ENCODE measurements around the gene ATP5MC2.
A peak's percentile ranks its signal among the peaks of the same experiment; 100 is the strongest.
"Not testable (repeated sequence)": the region's sequence is repeated elsewhere in the genome, so short reads cannot be mapped to it uniquely, and the experiment has no call there.

Gene ATP5MC2

GRCh38 chr12:53644133-53644532 lies 31.8 kb downstream of the ATP5MC2 start:
- DNase-seq, result no peak

DNA sequence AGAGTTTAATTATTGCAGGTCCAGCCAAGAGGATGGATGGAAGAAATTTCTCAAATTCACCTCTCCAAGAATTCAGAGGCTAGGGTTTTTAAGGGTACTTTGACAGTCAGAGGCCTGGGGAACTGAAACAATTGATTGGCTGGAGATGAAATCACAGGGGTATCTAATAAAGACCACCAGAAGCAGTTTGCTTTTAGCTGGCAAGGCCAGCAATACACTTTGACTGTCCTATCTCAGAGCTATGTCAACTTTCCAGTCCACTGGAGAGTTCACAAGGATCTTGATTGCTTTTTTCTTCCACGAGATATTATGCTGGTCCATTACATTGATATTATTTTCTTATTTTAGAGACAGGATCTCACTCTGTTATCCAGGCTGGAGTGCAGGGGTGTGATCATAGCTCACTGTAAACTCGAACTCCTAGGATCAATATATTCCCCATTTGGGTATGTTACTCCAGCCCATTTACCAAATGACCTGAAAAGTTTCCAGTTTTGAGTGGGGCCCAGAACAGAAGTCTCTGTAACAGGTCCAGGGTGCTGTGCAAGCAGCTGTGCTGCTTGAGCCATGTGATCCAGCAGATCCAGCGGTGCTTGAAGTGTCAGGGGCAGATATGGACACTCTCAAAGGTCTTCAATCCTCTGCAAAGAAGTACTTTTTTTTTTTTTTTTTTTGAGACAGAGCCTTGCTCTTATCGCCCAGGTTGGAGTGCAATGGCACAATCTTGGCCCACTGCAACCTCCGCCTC lies 32.5 kb downstream of the ATP5MC2 start:
- no peak for DNase-seq

- no peak for DNase-seq
Measured at GRCh38 chr12:53638057-53638456, 37.8 kb downstream of the ATP5MC2 start.

GRCh38 chr12:53636641-53637040 lies 39.2 kb downstream of the ATP5MC2 start:
- DNase-seq, result no peak

GRCh38 chr12:53635708-53636107 lies 40.2 kb downstream of the ATP5MC2 start:
- DNase-seq, result not testable (repeated sequence)

- DNase-seq, result no peak
Measured at GRCh38 chr12:53631721-53632120, 44.2 kb downstream of the ATP5MC2 start.

DNA sequence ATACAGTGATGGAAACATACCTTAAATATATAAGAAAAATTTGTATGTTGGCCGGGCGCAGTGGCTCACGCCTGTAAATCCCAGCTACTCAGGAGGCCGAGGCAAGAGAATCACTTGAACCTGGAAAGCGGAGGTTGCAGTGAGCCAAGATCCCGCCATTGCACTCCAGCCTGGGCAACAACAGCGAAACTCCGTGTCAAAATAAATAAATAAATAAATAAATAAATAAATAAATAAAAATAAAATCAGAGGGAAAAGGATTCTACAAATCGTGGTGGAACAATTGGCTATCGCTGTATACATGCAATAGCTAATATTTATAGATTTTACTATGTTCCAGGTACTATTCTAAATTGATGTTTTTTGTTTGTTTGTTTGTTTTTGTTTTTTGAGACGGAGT lies 48.0 kb downstream of the ATP5MC2 start:
- DNase-seq, result no peak

DNA sequence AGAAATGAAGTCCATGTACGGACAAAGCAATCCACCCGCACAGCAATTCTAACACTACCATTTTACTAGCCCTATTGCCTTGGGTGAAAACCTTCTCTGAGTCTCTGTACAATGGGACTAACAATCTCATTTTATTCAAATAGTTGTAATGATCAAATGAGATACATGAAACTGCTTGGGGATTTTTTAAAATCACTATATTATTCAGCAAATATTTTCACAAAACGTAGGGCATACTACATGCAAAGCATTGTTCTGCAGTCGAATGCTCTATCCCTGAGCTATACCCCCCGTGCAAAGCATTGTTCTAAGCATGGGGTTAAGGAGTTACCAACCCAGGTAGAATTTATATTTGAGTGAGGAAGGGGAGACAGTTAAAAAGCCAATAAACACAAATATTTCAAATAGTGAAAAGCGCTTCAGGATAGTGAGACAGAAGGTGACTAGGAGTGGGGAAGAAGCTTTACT lies 49.1 kb downstream of the ATP5MC2 start:
- DNase-seq, result no peak

- DNase-seq, result peak; percentile 94 to 97
Measured at GRCh38 chr12:53625946-53626701, 49.8 kb downstream of the ATP5MC2 start, which contains the start of gene ATF7. TSS of gene ATF7 (minus strand) at chr12:53626382. CDS start at chr12:53601000, 25,382 bp downstream.

DNA sequence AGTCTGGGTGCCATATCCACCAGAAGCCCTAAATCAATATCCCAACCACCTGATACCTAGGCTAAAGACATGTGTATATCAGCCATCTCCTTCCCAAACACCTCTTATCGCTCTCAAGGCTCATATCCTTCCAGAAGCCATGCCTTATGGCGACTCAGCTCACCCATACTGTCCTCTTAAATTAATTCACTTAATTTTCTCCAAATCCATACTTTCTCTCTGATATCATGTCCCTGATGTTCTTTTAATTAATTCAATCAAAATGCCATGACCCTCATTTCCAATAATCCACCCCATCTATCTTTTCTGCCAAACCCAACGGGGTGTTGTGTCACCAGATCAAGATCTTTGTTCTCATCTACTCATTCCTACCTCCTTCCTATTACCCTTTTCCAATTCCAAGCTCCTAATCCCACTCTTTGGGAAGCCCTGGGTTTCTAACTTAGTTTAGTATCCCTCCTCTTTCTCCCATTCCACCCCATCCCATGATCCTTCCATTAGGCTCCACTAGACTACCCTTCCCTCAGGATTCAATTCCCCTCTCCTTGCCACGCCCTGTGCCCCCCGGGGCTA lies 50.4 kb downstream of the ATP5MC2 start:
- DNase-seq, result no peak

GRCh38 chr12:53624956-53625355 lies 50.9 kb downstream of the ATP5MC2 start:
- DNase-seq, result no peak

DNA sequence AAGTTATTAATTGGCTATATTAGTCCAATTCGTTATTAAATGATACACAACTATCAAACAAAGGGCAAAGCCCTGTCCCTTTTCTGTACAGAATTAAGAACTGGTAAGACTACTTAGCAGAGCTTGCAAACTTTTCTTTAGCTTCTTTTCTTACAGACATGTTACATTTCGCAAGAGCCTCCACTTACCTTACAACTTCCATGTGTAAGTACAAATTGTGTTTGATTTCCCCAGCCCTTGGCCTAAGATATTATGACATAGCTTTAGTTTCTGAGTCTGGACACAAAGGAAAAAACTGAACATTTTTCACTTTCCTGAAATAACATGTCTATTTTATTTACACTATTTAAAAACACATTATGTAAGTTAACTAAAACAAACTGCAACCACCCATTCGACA lies 51.4 kb downstream of the ATP5MC2 start:
- DNase-seq, result no peak

GRCh38 chr12:53623548-53624385 lies 52.1 kb downstream of the ATP5MC2 start:
- peak in 1 of 2 experiments; percentile 22 for DNase-seq

- no peak for DNase-seq
Measured at GRCh38 chr12:53622724-53623123, 53.2 kb downstream of the ATP5MC2 start.

- no peak for DNase-seq
Measured at GRCh38 chr12:53618275-53618674, 57.6 kb downstream of the ATP5MC2 start.

- DNase-seq, result no peak
Measured at GRCh38 chr12:53617700-53618099, 58.2 kb downstream of the ATP5MC2 start.

GRCh38 chr12:53616950-53617349 lies 58.9 kb downstream of the ATP5MC2 start:
- DNase-seq, result no peak

Data from SW 1271 (cell line).